Esophagus muscularis mucosa (tissue), 3 donors: ENCODE measurements around the gene TPRKB.
"Not testable (repeated sequence)": the region's sequence is repeated elsewhere in the genome, so short reads cannot be mapped to it uniquely, and the experiment has no call there.

ENCODE experiments used
- CTCF ChIP-seq, 3 experiments: fragments of 200-600 bp in 2 of 3; fragments of 450-650 bp in 1 of 3; sonication (generic) in 2 of 3; IDR thresholded peaks; one replicate each; pipeline ENCODE4 v1.5.1; 2017 to 2019; ENCODE audit warnings: antibody characterized with exemption in 3 of 3, mild to moderate bottlenecking in 2 of 3, moderate library complexity in 1 of 3
- POLR2A ChIP-seq: fragments of 450-650 bp; IDR thresholded peaks from one replicate; pipeline ENCODE4 v1.6.1; 2017; ENCODE audit warnings: antibody characterized with exemption, moderate library complexity, mild to moderate bottlenecking, low read depth
- POLR2AphosphoS5 ChIP-seq, 2 donors: sonication (generic); formaldehyde crosslinking; IDR thresholded peaks; one replicate each; pipeline ENCODE4 v1.6.1; 2017; ENCODE audit warnings: antibody characterized with exemption in 2 of 2

DNA sequence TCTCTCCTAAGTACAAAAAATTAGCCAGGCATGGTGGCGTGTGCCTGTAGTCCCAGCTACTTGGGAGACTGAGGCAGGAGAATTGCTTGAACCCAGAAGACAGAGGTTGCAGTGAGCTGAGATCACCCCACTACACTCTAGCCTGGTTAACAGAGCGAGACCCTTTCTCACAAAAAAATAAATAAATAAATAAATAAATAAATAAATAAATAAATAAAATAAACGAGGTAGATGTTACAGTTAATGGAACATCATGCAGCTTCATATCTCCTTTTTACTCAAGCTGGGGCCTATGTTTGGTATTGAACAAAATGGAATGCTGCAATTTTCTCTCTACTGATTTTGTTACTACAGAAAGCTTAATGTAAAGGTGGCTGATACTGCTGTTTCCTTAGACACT is 40.6 kb downstream of the TPRKB start:
- not testable (repeated sequence) for TF ChIP-seq CTCF (IDR thresholded peaks at IDR 0.05); POLR2A; POLR2AphosphoS5 (IDR thresholded peaks at IDR 0.05)
